Fibroblast of skin of scalp (primary cell): ENCODE data around the gene GABRA1. TPM values are rescaled to one million over a fixed set of nuclear protein-coding genes. Genes with fewer than 3 reads are reported as not detected.

Source experiments
- DNase-seq: peaks from one replicate; pipeline ENCODE4 v3.0.0-alpha.2; 2013
- polyA plus RNA-seq, 2 experiments: library from polyadenylated mRNA; unstranded; fragments of 120-200 nt; gene quantifications; one replicate each; pipeline ENCODE4 v1.2.1, GENCODE V29; 2013; ENCODE audit not compliant: insufficient read length in 2 of 2

The GABRA1 gene
- not detected for polyA plus RNA-seq (2013, experiment 1 of 2; ENCODE audit: insufficient read length)
- not detected for polyA plus RNA-seq (2013, experiment 2 of 2; ENCODE audit: insufficient read length)

DNA sequence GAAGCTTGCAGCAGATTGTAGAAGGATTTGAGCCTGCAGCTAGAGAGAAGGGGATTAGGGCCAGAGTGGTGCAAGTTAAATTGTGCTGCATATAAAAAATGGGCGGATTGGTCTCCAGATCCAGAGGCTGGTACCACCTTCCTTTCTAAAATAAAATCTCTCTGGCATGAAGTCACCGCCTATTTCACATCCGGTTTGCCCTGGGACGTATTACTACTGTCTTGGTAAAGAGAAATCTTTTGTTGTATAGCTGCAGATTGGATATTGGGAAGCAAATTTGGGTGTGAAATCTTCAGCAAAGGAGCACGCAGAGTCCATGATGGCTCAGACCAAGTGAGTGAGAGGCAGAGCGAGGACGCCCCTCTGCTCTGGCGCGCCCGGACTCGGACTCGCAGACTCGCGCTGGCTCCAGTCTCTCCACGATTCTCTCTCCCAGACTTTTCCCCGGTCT lies at the start of gene GABRA1:
Gene GABRA1 (plus strand): TSS at position 180 of the 451 bp plus-strand sequence. CDS start 2,691 bp downstream, outside the sequence.
- DNase-seq = no peak

DNA sequence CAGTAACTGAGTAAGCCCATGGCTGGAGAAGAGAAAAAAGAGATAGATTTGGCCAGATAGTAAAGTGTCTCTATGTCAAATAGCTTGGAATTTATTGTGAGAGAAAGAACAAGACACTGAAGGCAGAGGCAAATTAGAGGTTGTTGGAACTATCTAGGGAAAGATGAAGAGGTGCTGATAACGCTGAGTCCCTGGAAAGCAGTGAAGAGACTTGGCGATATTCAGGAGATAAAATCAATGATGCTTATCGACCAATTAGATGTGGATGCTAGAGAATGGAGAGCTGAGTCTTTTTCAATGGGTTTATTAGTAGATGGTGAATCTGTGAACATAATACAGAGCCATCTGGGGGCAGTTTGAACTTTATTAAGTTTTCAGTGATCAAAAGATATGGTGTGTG lies 48.6 kb upstream of the GABRA1 start:
- no peak for DNase-seq

DNA sequence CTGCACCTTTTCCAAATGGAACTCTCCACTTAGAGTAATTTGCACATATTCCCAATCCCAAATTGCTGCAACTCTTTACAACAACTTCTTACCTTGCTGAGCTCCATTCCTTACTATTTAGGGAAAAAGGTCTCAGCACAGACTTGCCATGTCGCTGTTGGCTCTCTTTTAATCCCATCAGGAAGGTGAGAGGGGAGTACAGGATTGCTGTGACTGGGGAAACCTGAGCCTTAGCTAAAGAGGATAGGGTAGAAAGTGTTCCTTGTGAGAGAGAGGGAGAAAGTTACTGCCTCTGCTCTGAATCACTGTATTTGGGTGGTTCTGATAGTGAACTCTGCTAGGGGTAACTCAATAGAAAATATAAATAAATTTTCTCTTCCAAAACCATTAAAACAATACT lies 43.7 kb upstream of the GABRA1 start:
- DNase-seq = no peak

DNA sequence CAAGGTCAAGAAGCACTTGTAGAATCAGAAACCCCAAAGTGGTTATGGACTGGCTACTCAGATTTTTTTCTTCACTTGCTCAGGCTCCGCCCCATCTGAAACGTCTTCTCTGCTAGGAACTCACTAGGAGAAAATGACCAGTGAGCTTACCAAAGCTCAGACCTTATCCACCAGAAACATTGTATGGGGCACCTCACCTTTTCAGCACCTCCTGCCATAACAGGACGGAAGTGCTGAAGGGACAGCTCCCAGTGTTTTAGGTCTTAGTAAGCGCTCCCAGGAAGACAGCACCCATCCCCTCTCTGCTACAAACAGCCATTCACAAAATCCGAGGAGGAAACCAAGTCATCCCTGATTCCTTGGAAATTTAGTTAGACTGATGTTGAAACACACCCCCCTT lies 1.2 kb upstream of the GABRA1 start:
- peak; percentile 0 for DNase-seq

- no peak for DNase-seq
These were observed 473 bp upstream of the GABRA1 start for GRCh38 chr5:161847447-161847846.

GRCh38 chr5:161850491-161850890 lies 2.6 kb downstream of the GABRA1 start:
- DNase-seq = no peak

DNA sequence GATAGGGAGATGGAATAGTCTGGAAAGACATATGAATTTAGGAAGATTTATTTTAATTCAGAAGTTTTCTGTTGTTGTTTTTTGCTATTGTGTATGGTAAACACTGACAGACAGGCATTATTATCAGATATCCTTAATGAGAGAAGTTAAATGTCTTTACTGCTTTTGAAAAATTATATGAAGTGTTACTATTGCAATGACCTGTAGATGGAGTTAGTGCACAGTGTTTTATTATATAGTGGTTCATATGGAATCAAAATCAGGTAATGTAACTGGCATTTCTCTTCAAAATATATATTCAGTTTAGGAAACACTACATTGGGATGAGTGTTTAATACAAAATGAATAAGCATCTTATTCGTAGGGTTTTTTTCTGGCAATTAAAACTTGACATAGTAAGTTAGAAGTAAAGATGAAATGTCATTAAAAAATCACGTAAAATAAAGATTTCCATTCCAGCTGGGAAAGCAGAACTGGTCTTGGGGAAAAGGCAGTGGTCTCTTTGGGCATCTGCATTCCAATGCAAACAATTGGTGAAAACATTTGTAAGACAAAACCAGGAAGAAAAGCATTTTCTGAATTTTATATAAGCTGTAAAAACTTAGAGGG lies 3.9 kb downstream of the GABRA1 start:
- no peak for DNase-seq

DNA sequence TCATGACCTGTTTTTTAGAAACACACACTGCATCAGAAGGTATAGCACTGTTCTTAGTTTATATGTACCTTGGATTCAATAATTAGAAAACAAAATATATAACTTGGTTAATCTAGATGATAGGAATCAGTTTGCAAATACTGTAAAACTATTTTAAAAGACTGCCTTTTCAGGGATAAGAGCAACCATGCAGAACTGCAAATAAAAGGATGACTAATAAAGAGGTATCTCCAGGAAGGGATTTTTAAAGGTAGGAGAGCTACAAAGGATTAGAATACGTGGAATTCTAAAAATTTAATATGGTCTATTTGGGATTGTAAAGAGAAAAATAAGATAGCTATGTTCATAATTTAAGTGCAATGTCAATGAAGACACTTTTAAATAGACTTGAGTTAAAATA lies 9.4 kb downstream of the GABRA1 start:
- DNase-seq = no peak

DNA sequence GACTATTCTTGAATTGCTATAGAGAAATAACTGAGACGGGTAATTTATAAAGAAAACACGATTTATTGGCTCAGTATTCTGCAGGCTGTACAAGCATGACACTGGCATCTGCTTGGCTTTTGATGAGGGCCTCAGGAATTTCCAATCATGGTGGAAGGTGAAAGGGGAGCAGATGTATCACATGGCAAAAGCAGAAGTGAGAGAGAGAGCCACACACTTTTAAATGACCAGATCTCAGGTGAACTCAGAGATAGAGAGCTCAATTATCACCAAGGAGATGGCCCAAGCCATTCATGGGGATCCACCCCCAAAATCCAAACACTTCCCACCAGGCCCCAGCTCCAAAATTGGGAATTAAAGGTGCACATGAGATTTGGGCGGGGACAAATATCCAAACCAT lies 15.3 kb downstream of the GABRA1 start:
- no peak for DNase-seq

- no peak for DNase-seq
These were observed 15.9 kb downstream of the GABRA1 start for GRCh38 chr5:161863811-161864210.

DNA sequence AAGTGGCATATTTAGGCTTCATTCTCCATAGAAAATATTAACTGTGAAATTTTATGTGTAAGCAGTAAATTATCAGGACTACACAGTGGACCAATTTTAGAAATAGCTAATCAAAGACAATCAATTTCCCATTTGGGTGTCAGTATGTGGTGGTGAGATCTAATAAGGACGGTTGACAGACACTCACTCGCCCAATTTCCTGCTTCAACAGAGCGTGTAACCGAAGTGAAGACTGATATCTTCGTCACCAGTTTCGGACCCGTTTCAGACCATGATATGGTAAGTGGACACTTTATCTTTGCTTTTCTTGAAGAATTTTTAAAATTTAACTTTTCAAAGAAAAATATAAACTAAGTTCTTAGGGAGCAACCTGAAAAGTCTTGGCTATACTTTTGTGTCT lies 17.6 kb downstream of the GABRA1 start:
- DNase-seq = no peak

- DNase-seq = no peak
These were observed 42.1 kb downstream of the GABRA1 start for GRCh38 chr5:161889971-161890370.

GRCh38 chr5:161895514-161895913 lies 47.6 kb downstream of the GABRA1 start:
- DNase-seq = no peak

DNA sequence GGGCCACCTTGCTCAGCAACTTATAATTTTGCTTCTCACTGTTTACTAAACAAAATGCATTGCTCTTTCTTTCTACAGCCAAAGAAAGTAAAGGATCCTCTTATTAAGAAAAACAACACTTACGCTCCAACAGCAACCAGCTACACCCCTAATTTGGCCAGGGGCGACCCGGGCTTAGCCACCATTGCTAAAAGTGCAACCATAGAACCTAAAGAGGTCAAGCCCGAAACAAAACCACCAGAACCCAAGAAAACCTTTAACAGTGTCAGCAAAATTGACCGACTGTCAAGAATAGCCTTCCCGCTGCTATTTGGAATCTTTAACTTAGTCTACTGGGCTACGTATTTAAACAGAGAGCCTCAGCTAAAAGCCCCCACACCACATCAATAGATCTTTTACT lies 49.1 kb downstream of the GABRA1 start:
- no peak for DNase-seq

DNA sequence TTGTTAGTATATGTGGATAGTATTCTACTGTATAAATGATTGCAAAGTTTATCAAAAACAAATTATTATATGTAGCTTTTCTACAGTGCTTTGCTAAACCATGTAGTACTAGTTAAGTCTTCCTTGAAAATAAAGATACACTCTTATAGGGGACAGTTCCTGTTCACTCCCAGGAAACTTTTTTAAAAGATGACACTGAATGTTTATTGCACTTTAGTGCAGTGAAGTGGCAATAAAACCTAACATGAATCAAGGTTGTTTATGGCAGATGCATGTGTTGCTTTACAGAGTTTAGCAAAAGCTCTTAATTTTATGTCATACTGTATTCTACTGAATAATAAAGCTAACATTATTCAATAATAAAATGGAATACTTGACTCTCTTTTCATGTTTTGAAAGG lies 51.7 kb downstream of the GABRA1 start:
- DNase-seq = no peak

GRCh38 chr5:161900981-161901380 lies 53.1 kb downstream of the GABRA1 start:
- no peak for DNase-seq

DNA sequence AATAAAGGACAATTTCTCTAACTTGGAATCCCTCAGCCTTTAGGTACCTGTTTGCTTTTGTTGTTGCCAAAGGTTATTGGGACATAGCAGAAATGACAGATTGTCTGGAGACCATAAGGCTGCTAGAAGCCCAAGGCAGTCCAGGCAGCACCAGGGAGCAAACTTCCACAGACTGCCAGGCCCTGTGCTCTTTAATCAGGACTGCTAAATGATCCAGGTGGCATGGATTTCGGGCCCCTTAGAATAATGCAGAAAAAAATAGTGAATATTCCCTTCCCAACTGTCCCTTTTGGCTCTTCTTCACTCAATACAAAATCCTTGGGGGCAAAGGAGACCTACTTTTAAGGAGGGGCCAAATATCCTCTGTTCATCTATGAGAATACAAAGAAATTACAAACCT lies 73.9 kb downstream of the GABRA1 start:
- DNase-seq = no peak

DNA sequence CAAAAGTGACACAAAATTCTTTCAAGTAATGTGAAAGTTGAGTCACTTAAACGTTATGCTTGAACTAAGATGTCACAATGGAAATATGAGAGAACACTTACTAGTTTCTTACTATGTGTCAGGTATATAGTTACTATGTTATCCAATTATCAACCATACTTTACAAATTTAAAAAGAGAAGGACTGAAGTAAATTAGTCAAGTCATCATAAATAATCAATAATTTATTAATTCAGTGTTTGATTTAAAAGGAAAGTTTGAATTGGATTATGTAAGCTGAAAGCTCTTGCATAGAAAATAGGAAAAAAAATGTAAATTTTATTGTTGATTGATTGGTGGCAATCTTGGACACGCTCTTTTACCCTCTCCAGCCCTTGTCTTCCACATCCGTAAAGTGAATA lies 76.3 kb downstream of the GABRA1 start:
- no peak for DNase-seq

DNA sequence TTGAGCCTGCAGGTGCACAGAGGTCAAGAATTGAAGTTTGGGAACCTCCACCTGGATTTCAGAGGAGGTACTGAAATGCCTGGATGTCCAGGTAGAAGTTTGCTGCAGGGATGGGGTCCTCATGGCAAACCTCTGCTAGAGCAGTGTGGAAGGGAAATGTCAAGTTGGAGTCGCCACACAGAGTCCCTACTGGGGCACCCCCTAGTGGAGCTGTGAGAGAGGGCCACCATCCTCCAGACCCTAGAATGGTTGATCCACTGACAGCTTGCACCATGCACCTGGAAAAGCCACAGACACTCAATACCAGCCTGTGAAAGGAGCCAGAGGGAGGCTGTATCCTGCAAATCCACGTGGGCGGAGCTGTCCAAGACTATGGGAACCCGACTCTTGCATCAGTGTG lies 78.0 kb downstream of the GABRA1 start:
- DNase-seq = no peak

GRCh38 chr5:161934486-161934885 lies 86.6 kb downstream of the GABRA1 start:
- no peak for DNase-seq

DNA sequence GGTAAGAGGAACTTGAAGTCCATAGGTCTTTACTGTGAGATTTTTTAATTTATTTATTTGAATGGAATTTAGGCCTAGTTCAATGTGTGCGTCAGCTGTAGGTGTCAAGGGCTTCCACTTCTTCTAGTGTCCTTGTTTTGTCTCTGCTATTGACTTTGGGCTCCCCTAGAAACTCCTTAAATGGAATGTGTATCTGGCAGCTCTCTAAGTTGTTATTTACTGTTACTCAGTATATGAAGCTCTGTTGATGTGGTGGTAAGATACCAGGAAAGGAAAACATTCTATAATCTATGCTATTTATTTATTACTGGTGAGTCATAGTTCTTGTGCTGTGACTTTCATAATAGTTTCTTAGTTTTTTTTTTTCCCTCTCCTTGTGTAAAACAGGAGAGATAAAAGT lies 97.1 kb downstream of the GABRA1 start:
- no peak for DNase-seq

GRCh38 chr5:161946911-161947310 lies 99.0 kb downstream of the GABRA1 start:
- no peak for DNase-seq
